Fibroblast of mammary gland (primary cell): ENCODE measurements around the gene CTDSPL.

Experiments used
- DNase-seq: peaks from one replicate; pipeline ENCODE4 v3.0.0-alpha.2; 2010; ENCODE audit warnings: low read depth
- H3K4me3 ChIP-seq: 2 replicates; pipeline ENCODE4 v1.5.1; 2011; ENCODE audit warnings: low read depth, mild to moderate bottlenecking, low read length, moderate library complexity; ENCODE audit not compliant: control insufficient read depth
- TF ChIP-seq, protein P1 (sequence below): conservative IDR thresholded peaks from 2 replicates; pipeline ENCODE4 v1.5.1; 2011; ENCODE audit warnings: low read depth, low read length, inconsistent platforms; ENCODE audit not compliant: control insufficient read depth, insufficient read depth

CTDSPL gene

DNA sequence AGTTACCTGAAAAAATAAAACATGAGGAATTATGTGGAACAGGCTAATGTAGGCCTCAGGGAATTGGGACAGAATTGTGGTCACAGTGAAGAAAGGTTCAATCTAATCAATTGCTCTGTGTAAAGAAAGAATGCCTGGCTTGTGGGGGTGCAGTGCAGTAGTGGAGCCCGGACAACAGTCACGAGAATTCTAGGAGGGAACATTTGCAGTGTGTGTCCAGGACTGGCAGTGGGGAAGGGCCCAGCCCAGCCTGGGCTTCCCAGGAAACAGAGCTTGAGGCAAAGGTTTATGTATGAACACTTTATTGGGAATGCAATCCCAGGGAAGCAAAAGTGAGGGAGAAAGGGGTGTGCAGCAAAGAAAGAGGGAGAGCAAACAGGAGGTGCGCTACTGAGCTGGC lies 29.2 kb upstream of the CTDSPL start:
- TF ChIP-seq, protein P1, sequence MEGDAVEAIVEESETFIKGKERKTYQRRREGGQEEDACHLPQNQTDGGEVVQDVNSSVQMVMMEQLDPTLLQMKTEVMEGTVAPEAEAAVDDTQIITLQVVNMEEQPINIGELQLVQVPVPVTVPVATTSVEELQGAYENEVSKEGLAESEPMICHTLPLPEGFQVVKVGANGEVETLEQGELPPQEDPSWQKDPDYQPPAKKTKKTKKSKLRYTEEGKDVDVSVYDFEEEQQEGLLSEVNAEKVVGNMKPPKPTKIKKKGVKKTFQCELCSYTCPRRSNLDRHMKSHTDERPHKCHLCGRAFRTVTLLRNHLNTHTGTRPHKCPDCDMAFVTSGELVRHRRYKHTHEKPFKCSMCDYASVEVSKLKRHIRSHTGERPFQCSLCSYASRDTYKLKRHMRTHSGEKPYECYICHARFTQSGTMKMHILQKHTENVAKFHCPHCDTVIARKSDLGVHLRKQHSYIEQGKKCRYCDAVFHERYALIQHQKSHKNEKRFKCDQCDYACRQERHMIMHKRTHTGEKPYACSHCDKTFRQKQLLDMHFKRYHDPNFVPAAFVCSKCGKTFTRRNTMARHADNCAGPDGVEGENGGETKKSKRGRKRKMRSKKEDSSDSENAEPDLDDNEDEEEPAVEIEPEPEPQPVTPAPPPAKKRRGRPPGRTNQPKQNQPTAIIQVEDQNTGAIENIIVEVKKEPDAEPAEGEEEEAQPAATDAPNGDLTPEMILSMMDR, result no peak
- H3K4me3 ChIP-seq, result no peak overlapping the region
- DNase-seq, result no peak

DNA sequence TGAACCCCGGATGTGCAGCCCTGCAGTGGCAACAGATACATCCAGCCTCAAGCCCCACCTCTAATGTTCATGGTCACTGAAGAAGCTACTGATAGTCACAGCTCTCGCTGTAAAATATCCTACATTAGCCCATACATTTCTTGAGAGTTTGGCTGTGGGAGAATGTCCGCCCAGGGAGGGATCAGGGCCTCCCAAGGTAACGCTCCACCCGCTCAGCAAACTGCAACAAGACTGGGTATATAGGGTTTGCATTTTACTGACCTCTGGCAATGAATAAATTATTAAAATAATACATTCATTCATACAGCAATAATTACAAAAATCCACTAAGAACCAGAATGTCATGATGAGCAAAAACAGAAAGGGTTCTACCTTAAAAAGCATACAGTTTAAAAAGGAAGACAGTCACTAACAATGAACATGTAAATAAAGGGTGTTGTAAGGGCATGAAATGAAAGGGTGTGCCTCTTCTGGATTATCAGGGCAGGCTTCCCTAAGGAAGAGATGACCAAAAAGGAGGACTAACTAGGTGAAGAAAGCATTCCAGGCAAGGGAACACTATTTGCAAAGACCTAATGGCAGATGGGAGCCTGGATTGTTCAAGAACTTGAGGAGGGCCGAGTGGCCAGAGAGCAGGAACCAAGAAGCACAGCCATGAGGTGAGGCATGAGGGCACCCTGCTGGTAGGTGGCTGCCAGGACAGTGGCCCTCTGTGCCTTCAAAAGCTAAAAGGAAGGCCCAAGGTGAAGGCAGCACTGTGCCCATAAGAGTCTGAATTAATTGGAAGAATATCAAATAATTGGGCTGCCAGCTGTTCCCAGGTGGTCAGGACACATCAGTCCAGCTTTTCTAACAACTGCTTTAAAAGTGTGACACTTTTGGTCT lies 28.1 kb upstream of the CTDSPL start:
- no peak overlapping the region for H3K4me3 ChIP-seq
- TF ChIP-seq, protein P1, result peak; percentile 5
- no peak for DNase-seq

DNA sequence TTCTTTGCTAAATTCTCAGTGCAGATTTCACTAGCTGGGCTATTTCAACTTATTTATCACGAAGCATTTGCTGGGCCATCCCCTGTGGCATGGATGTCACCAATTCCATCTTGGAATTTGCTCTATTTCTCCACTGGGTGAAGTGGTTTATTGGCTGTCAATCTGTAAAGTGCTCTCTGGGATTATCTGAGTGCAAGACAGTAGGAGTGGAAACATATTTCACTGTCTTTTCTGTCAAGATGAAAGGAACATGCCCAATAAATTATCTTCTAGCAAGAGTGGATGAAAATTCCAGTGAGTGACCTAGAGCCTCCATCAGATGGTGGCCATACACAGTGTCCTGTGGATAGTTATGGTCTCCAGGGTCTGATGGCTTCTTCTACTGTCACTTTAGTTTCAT lies 25.1 kb upstream of the CTDSPL start:
- H3K4me3 ChIP-seq, result no peak overlapping the region
- TF ChIP-seq, protein P1, result no peak
- DNase-seq, result no peak

DNA sequence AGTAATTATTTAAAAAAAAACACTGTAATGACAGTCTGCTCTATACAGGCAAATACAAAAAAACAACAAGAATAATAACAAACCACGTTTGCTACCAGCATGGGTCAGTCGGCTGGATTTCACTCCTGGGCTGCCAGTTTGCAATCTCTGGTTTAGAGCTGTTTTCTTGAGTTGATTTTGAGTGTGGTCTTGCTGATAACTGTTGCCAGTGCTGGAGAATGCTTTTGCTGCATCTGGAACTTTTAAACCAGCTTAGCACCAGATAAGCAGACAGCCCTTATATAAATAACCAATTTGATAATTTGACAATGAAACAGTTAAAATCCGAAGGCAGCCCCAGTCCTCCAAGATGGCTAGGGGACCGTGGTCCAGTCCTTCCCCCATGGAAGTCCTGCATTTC lies 14.0 kb upstream of the CTDSPL start:
- DNase-seq, result no peak
- H3K4me3 ChIP-seq, result no peak overlapping the region
- TF ChIP-seq, protein P1, result no peak

DNA sequence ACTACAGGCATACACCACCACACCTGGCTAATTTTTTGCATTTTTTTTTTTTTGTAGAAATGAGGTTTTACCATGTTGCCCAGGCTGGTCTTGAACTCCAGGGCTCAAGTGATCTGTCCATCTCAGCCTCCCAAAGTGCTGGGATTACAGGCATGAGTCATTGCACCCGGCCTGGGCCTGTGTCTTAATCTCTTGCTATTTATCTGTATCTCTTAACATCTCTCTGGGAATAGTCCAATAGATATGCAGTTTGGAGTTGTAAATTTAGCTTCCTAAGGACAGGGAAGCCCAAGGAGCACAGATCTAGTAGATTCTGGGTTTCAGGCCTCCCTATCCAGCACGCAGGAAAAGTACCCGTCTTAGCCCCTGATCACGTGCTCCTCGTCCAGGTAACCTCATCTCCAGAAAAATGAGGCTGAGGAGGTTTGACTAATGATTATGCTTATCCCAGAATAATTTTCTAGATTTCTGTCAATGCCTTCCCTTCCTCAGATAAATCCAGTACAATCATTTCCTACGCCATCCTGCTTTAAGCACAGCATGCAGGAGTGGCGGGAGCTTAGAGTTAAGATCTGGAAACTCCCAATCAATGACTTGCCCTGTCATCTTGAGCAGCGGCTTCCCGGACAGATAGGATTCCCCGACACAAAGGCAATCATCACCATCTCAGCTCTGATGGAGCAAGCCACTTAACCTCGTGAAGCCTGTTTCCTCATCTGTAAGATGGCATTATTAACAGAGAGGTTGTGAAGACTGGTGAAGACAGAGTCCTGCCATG lies 12.3 kb upstream of the CTDSPL start:
- no peak overlapping the region for H3K4me3 ChIP-seq
- TF ChIP-seq, protein P1, result no peak
- DNase-seq, result no peak

DNA sequence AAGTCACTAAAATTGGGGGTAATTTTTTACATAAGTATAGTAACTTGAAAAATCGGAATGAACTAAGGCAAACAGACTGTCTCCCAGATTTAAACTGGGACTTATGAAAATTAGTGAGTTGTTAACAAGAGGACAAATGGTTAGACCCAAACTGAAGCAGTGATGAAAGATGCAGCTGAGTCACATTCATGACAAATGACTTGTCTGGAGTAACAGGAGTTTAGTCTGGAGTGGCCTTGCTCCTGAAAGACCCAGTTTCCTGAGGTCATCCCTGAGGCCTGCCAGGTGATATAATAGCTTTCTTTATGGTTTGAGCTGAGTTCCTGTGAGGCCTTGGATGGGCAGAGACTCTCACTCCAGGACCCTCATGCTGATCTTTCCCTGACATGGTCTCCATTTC lies 9.6 kb upstream of the CTDSPL start:
- H3K4me3 ChIP-seq, result no peak overlapping the region
- DNase-seq, result peak; percentile 75
- TF ChIP-seq, protein P1, result no peak
